DMS79 treated with DMSO at 0.1 percent for 48 hours (cell line): ENCODE data around the gene HSD17B7.
"Not testable (repeated sequence)": the region's sequence is repeated elsewhere in the genome, so short reads cannot be mapped to it uniquely, and the experiment has no call there.

Source experiments
- DNase-seq: peaks from one replicate; lab custom pipeline; 2025; lab: John Stamatoyannopoulos, UW

Gene HSD17B7, protein sequence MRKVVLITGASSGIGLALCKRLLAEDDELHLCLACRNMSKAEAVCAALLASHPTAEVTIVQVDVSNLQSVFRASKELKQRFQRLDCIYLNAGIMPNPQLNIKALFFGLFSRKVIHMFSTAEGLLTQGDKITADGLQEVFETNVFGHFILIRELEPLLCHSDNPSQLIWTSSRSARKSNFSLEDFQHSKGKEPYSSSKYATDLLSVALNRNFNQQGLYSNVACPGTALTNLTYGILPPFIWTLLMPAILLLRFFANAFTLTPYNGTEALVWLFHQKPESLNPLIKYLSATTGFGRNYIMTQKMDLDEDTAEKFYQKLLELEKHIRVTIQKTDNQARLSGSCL

DNA sequence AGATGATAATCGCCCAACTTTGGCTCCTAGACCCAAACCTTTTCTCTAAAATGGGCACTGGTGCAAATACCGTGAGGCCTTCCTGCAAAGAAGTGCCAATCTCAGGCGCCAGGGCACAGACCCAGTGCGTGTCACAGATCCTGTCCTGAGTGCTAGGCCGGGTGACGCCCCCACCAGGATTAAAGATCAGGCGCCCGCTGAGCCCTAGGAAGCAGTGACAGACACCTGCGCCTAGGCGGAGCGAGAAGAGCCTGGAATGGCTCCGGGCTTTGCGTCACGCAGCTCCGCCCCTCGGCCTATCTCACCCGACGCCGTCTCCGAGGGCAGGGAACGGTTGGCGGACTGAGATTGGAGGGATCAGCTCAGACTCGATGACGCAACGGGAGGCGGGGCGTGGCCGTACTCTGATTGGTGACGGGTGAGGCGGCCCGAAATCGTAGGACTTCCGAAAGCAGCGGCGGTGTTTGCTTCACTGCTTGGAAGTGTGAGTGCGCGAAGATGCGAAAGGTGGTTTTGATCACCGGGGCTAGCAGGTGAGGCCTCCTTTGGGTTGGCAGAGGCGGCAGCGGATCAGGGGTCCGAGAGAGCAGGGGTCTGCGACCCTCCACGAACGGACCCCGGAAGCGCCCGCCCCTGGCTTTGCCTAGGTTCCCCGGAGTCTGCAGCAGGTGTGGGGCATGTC is at the start of gene HSD17B7:
Gene HSD17B7, plus strand, starts transcription at position 400 of the 682 bp plus-strand sequence. Its CDS starts 99 bp downstream, at position 499.
- peak; percentile 44 for DNase-seq

DNA sequence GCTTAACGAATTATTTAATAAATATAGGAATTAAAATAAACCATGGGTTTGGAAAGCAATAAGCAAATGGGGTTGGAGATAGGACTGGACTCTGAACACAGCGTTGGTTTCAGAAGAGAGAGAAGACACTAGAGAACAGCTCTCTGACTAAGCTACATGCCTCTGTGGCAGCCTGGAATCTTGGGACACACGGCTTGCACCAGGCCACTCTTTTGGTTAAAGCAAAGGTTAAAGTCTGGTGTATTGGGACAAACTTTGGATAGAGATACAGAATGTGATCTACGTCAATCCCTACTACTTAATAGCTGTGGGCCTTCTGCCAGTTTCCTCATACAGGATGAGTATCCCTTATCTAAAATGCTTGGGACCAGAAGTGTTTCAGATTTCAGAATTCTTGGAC is 49.7 kb upstream of the HSD17B7 start:
- no peak for DNase-seq

DNA sequence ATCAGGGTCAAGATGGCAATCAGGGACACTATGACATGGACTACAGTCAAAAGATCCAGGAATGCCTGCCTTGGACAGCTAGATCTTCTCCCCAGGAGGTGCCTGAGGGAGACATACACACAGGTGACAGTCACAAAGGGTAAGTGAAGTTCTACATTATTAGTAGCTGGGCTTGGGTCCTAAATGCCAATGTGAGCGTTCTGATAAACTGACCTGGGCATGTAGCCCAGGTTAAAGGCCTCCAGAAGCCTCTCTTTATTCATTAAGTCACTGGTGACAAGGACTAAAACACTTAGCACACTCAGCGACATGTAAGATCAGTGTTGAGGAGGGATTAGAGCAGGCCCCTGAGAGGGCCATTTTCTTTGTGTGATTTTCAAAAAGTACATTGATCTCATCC is 48.9 kb upstream of the HSD17B7 start:
- no peak for DNase-seq

DNA sequence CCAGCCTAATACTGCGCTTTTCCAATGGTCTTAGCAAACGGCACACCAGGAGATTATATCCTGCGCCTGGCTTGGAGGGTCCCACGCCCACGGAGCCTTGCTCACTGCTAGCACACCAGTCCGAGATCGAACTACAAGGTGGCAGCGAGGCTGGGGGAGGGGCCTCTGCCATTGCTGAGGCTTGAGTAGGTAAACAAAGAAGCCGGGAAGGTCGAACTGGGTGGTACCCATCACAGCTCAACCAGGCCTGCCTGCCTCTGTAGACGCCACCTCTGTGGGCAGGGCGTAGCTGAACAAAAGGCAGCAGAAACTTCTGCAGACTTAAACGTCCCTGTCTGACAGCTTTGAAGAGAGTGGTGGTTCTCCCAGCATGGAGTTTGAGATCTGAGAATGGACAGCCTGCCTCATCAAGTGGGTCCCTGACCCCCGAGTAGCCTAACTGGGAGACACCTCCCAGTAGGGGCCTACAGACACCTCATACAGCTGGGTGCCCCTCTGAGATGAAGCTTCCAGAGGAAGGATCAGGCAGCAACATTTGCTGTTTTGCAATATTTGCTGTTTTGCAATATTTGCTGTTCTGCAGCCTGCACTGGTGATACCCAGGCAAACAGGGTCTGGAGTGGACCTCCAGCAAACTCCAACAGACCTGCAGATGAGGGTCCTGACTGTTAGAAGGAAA is 44.1 kb upstream of the HSD17B7 start:
- not testable (repeated sequence) for DNase-seq

DNA sequence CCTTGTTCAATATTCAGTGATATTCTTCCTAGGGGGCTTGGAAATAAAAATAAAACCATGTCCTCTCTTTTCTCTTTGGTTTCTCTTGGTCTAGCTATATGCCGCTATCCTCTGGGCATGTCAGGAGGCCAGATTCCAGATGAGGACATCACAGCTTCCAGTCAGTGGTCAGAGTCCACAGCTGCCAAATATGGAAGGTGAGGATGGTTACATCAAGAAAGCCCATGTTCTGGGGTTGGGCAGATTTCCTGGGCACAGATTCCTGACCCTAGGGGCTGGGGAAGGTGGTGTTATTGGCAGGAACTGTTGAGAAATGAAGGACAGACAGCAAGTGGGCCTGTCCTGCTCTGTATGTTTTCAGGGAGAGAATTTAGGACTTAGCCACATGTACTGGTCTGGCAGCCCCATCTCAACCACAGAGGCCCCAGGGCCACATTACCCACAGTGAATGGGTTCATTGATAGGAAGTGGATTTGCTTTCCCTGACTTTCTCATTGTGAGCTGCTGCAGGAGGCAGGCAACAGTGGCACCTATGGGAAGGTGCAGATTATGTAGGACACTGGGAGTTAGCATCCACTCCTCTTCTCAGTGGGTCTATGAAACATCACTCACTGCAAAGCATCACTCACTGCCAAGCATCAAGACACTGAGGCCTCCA is 37.4 kb upstream of the HSD17B7 start:
- no peak for DNase-seq

DNA sequence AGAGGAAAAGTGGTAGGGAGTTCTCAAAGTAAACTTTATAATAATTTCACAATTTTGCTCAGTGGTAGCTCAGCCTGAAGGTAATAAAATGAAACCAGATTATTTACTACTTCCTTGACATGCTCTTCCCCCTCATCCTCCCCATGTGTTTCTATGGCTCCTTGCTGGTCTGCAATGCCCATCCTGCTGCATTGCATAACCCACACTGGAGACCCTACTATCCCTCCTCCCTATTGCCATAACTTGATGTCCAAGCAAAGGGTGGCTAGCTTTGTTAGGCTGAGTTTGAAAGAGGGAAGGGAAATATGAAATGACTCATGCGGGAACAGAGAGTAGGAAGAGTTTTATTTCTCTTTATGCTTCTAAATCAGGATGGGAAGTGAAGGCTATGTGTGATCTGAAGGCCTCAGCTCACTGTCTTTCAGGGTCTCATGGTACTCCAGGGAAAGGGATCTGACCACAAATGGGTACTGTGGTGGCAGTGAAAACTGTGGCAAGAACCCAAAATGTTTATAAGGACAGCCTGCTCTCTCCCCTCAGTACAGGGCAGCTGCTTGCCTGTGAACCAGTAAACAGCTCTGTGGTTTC is 36.4 kb upstream of the HSD17B7 start:
- no peak for DNase-seq

DNA sequence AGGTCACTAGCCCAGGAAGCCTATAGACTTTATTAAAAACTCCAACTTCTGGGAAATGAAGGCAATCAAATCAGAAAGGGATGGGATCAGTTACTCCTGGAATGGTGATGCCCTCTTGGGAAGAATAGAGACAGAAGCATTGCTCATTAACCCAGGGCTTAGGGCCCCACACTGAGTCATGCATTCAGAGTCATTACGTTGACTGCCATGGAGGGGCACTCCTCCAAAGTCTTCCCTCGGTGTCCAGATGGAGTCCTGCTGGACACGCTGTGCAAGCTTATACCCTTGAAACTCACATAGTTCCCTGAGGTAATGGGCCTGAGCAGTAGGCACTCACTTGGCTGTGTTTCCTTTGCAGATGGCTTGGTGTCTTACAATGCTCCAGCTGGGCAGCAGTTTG is 35.2 kb upstream of the HSD17B7 start:
- no peak for DNase-seq

DNA sequence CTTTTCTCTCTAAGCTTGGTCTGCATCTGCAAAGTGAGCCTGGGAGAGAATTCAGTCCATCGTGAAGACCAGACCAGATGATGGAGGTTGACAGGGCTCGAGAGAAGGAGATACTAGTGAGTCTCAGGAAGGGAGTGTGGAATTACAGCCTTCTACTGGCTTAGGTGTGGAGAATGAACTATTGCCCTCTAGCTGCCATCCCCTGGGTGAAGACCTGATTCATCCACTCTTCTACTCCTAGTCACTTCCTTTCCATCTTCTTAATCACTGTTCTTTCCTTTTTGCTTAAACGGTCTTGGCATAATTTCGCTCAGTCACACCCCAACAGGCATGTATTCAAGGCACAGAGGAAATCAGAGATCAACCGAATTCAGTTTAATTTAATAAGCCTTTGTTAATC is 34.0 kb upstream of the HSD17B7 start:
- DNase-seq: no peak

DNA sequence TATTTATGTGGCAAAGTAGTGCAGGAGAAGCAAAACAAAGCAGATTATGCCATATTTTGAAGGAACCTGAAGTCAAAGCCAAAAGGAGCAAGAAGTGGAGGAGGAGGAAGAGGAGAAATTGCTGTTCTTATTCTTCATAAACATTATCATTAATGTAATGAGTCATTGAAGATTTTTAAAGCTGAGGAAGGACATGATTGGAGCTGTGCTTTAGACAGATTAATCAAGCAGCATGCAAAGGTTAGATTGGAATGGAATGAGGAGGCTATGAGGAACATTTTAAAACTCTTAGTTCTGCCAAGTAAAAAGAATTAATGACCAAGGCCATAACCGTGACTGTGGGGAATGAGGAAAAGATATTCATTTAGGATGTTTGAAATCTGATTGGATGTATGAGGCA is 33.0 kb upstream of the HSD17B7 start:
- no peak for DNase-seq

DNA sequence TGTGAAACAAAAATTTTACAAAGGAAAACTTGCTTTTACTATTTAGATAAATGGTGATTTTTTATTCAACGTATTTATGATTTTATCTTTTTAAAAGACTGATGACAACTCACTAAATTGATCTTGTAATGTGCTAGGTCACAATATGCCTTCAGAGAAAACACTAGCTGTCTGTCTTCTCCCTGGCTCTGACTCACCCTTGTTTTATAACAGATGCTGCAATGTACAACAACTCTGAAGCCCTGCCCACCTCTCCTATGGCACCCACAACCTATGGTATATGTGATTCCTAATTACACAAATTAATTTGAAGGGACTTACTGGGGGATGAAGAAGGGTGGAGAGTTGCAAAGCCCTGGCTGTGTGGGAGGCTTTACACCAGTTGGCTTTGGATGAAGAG is 24.7 kb upstream of the HSD17B7 start:
- DNase-seq: no peak

DNA sequence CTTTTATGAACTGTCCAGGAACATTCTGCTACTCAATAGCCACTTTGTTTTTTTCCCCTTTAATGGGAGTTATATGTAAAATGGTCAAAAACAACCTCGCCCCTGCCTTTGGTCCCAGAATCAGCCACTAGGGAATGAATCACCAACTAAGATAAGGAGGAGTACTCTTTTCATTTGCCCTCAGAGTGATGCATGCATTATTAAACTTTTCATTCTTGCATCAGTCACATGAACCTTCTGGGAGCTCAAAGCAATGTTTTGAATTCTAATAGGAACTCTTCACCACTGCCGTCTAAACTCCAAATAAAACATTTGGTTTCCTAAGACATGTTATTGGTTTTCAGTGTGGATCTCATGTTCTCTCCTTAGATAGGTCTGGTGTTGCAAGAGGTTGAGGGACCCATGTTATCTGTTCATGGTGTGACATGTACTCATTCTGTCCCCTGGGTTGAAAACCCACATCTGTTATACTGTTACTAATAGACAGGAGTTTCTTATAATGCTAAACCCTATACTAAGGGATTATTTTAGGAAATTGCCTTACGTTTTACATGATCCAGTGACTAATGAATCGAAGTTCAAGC is 17.8 kb upstream of the HSD17B7 start:
- DNase-seq: no peak

DNA sequence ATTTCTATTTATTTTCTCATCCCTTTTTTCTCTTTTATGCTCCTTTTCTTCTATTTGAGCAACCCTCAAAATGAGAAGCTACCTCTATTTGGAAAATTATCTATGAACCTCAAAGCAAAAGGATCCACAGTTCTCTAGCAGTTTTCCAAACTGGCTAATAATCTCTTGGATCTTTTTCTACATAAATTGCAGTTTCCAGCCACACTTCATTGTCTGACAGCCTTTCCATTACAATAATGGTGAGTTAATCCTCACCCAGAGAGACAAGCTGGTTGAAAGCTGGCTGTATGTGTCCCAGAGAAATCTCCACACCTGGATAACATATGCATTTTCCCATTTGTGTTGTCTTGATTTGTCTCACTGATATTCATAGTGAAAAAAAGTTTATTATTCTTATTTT is 16.5 kb upstream of the HSD17B7 start:
- DNase-seq: no peak

DNA sequence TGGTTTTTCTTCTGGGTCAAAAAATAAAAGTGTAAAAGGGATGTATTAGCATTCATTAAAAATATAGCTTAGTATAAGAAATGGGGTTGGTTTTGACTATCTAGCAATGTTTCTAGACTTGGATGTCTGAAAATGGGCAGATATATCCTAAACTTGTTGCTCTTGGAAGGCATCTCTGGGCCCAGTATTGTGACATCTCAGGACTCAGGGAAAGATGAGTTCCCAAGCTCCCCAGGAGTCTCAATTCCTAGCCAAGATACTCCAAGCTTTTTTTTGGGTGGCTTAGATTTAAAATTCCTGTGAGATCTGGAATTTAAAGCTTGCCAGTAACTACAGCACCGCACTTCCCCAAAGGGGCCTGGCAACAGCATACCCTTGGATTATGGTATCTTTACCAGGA is 11.5 kb upstream of the HSD17B7 start:
- DNase-seq: no peak

DNA sequence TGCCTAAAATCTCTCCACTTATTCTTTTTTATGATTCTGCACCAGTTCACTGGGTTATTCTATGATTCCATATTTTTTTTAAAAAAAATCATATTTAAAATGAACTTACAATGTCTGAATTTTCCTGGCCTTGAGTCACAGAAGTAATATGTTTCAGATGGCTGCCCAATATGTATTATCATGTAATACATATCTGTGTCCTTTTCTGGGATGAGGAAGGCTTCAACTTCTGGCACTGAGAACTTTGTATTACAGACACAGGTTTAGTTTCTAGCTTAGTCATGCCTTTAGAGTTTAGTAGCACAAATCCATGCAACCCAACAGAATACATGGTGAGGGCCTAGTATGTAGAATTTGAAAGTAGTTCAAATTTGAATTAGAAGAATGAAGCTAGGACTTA is 7.8 kb upstream of the HSD17B7 start:
- DNase-seq: no peak

DNA sequence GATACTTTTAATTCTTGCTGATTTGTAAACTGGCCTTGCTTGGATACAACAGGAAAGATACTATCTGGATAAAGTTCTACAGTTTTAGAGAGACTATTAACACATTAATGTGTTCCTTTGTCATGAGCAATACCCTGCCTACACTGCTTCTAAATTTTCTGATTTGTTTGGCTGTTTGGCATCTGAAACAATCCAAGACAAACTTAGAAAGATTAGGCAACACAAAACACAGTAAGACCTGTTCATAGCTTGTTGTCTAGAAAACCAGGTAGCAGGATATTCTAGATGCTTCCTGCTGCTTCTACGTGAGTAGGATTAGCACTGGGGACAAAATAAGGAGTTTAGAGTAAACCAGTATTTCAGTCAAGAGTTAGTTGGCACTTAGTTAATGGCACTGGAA is 5.6 kb upstream of the HSD17B7 start:
- DNase-seq: not testable (repeated sequence)

DNA sequence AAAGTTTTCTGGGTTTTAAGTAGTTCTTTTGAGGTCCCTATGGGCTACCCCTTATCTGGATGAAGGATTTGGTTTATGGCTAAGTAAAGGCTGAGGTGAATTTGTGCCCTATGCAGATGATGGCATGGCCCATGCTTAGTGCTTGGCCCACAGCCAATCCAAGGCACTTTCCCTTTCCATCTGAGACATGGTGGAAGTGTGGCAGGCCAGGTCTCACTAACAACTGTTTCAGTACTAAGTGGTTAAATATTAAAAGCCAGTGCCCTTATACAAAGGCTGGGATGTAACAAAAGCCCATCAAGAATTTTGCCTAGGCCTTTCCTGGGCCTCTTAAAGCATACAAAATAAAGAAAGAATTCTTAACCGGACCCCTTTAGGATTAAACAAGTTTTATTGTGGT is 1.7 kb upstream of the HSD17B7 start:
- peak; percentile 12 for DNase-seq

DNA sequence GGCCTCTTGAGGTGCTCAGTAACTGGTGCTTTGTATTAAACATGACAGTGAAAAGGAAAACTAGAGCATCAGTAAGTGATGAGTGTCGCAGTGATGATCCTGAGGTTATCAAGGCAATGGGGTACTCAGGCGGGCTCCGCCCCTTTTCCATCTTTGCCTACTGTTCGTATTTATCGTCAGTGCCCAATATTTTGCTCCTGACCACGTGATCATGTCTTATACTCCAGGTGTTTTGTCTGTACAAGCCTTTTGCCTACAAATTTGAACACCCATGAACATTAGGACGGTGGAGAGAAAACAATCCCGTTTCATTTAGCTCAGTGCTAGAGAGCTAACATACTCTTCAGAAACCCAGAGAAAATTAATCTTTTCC is 469 bp downstream of the HSD17B7 start:
- peak; percentile 34 for DNase-seq

DNA sequence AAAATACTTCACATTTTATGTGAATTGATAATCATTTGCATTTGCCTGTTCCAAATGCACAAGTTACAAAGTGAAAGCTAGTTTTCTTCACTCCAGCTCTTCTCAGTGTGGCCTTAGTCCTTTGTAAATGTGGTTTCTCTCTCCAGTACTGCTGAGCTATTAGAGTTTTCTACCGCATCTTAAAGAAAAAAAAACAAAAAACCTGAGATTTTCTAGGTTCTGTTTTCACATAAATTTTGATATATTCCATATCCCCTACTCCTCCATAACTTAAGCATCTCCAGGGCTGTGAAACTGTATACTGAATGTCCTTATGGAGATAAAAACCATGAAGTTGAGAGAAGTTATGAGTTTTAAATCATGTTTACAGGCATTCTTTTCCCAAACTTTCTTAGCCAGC is 3.8 kb downstream of the HSD17B7 start:
- DNase-seq: not testable (repeated sequence)

DNA sequence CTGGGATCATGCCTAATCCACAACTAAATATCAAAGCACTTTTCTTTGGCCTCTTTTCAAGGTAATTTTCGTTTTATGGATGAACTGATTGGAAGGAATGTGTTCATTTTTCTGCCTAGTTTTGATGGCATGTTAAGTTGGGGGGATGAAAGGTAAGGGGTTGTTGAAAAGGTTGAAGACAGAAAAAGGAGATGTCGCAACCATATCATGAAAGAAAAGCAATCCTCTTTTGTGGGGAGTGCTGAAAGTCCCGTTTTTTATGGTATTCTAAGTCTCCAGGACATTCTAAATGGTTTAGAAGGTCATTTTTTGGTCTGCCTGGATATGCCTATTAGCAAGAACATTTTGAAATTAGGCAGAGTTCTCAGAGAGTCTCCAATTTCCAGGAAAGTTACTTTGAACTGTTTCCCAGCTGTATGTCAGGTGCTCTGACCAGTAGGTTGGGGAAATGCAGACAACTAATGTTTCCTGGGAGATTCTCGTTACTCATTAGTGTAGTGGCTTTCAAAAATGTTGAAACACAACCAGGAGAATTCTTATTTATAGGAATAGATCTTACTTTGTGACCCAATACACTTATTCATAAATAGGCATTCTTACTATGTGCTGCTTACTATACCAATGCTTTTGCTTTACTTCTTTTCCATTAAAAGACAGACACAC is 6.2 kb downstream of the HSD17B7 start:
- not testable (repeated sequence) for DNase-seq

DNA sequence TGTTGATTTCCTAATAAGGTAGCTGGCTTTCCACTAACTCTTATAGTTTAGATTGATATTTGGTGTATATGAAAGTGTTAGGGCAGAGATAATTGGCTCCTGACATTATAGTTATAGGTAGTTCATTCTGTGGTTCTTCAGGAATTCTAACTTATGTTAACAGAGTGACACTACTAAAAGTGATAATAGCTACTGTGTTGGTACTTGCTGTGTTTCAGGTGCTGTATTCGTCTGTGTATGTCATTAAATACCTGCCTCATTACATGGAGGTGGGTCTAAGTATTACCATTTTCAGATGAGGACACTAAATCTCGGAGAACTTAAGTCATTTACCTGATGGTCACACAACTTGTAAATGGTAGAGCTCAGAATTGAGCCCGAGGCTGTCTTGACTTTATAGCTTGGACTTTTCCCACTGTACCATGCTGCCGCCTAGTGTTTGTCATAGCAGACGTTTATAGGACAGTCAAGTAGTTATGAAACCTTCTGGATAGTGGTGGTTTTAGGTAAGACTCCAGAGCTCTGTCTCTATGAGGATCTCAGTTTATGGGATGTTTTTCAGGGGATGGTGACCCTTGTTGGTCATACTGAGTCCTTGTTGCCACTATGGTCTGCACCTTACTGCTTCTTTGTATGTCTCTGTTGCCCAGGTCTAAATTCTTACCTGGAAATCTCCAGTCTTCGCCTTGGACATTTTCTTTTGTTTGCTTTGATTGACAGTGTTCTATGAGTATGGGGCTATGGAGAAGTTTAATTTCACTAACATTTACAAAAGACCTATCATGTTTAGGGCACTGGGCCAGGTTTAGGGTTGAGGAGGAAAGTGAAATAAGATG is 9.7 kb downstream of the HSD17B7 start:
- DNase-seq: peak; percentile 18
